Right ventricle myocardium inferior (tissue), 1 donor: ENCODE data around the gene FOXL1. TPM values are rescaled to one million over a fixed set of nuclear protein-coding genes. Genes with fewer than 3 reads are reported as not detected.
A peak's percentile ranks its signal among the peaks of the same experiment; 100 is the strongest.
"Not testable (repeated sequence)": the region's sequence is repeated elsewhere in the genome, so short reads cannot be mapped to it uniquely, and the experiment has no call there.

Source experiments
- ATAC-seq: fragments of 200-7000 bp; cut with Tn5 transposase; one replicate; pipeline ENCODE4 v1.9.1; 2020; ENCODE audit warnings: mild to moderate bottlenecking, moderate library complexity
- DNase-seq: peaks from one replicate; pipeline ENCODE4 v3.0.0; 2021; ENCODE audit errors: missing footprints
- intact Hi-C: fragments of 100-400 bp; cut with DNase I; formaldehyde crosslinking; loops from one replicate; pipeline ENCODE4 v1.11.0; 2022
- total RNA-seq: library from RNA; stranded (reverse); fragmentation: NEBNext Ultra II Directional; extraction: Animal tissue kit (Norgen Biotek cat#: 25700); gene quantifications from one replicate; pipeline ENCODE4 v1.2.1, GENCODE V29; 2021
- donor health status: DM: no; HTN: yes; CAD: no; lungs with severe emphysema.

FOXL1 gene
- total RNA-seq, 1 donor from 2014 or later = 0.60 TPM

DNA sequence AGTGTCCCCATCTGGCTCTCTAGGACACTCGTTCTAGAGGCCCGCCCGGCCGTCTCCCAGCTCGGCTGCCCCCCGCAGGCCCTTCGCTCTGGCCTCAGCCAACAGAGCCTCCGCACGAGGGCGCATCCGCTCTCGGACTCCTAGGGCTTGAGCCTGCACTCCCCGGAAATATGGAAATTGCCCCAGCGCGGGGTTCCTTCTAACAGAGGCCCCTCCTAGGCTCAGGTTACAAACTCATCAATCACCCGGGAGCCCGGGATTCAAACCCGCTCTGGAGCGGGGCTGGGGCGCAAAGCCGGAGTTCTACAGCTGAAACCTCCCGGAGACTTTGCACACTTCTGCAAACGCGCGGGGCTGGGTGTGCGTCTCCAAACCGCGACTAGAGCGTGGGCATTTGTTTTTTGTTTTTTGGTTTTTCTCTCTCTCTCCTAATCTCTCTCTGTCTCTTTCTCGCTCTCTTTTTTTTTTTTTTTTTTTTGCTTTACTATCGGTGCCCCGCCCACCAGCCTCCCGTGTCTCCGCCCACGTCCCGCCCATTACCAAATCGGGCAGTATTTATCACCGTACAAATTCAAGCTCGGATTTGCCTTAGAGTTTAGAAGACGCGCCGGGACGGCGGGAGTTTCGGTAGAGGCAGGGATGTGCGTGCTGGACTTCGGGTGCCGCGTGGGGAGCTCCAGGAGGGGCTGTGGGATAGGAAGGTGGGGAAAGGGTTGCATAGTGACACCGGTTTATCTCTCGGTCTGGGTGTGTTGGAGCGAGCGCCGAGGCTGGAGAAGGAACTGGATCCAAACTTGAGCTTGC is 2.4 kb upstream of the FOXL1 start:
- DNase-seq (peak; percentile 89), ATAC-seq (peak; percentile 92)
- intact Hi-C loops = loop anchor here (5.0 kb wide), 1 partner anchor 91 kb away; no protein-coding TSS in a partner anchor

- ATAC-seq (no peak), DNase-seq (no peak)
- intact Hi-C loops = loop anchor here (5.0 kb wide), 1 partner anchor 91 kb away; no protein-coding TSS in a partner anchor
These were observed 1.6 kb upstream of the FOXL1 start for GRCh38 chr16:86576591-86577313.

GRCh38 chr16:86577314-86577971 is 906 bp upstream of the FOXL1 start:
- intact Hi-C loops = loop anchor here (5.0 kb wide), 1 partner anchor 90 kb away; no protein-coding TSS in a partner anchor
- DNase-seq = no peak
- no peak for ATAC-seq

GRCh38 chr16:86578611-86579267 is 390 bp downstream of the FOXL1 start:
- no peak for ATAC-seq
- no peak for DNase-seq
- intact Hi-C loops = loop anchor here (5.0 kb wide), 1 partner anchor 89 kb away; no protein-coding TSS in a partner anchor

DNA sequence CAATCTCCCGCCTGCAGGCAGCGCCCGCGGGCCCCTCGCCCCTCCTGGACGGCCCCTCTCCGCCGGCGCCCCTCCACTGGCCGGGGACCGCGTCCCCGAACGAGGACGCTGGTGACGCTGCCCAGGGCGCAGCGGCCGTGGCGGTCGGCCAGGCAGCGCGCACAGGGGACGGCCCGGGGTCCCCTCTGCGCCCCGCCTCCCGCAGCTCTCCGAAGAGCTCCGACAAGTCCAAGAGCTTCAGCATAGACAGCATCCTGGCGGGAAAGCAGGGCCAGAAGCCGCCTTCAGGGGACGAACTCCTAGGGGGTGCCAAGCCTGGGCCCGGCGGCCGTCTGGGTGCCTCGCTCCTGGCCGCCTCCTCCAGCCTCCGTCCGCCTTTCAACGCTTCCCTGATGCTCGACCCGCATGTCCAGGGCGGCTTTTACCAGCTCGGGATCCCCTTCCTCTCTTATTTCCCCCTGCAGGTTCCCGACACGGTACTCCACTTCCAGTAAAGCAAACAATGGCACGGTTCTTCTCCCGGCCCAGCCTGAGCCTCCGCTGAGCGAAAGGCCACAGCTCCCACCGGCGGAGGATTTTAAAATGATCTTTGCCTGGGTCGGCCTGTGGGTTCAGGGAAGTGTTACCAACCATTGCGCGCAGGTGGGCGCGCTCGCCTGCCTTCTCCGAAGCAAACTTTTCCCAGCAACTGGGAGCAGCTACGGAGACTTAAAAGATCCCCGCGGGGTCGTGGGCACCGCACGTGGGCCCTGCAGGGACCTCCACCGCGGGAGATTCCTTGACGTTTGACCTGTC is 1.1 kb downstream of the FOXL1 start:
- intact Hi-C loops = loop anchor here (5.0 kb wide), 1 partner anchor 88 kb away; no protein-coding TSS in a partner anchor
- DNase-seq (no peak), ATAC-seq (no peak)

DNA sequence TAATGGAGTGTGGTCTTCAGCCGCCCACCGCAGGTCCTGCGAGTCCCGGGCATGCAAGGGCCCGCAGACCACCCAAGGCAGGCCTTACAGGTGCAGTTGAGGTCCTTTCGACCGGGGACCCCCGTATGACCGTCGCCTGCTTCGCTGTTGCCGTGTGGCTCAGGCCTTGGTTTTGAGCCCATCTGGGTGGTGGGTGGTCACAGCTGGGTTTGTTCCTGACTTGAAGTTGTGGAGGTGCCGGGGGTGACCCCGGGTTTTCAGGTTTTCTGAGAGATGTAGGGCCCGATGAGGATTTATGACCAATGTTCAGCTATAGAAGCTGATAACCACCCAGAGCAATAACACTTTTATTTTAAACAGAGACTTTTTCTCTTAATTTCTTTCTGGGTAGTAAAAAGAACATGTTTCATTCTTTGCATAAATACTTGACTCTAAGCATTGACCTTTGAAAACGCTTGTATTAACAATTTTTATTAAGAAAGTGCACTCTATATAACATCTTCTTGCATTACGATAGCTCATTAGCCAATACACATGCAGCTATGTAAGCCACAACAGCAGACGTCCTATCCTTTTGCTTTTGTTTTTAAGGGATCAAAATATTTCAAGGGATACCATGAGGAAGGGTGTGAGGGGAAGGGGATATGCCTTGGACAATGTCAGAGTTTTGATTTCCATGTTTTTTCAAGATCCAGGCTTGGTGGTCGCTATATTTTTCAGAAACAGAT is 1.9 kb downstream of the FOXL1 start:
- no peak for ATAC-seq
- no peak for DNase-seq
- intact Hi-C loops = no loop called here

- DNase-seq (no peak), ATAC-seq (no peak)
- intact Hi-C loops = no loop called here
These were observed 2.4 kb downstream of the FOXL1 start for GRCh38 chr16:86580791-86581170.

- ATAC-seq = no peak
- intact Hi-C loops = no loop called here
- no peak for DNase-seq
These were observed 3.1 kb downstream of the FOXL1 start for GRCh38 chr16:86581458-86581857.

DNA sequence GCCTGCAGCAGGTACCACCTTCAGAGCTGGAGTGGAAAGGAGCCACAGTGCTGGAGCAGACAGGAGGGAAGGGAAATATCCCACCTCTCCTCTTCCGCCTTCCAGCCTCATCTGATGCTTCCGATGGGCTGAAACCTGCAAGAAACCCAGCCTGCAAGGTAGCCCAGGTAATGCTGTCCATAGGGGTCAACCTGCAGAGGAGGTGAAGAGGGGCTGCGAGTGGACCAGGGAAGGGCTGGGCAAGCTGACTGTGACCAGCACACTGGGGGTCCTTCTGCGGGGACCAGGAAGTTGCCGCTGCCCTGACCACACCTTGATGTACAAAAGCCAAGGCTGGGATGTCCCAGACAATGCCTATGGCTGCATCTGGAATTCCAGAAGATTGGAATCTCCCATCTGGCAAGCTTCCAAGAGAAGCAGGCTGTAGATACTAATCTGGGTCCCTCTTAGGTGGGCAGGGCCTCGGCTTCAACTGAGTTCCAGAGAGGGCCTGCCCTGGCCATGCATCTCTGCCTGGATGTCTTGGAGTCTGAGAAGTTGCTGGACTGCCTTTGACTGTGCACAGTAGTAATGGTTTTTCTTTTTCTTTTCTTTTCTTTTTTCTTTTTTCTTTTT is 5.8 kb downstream of the FOXL1 start:
- no peak for ATAC-seq
- no peak for DNase-seq
- intact Hi-C loops = no loop called here

GRCh38 chr16:86584726-86585721 is 6.7 kb downstream of the FOXL1 start:
- no peak for DNase-seq
- ATAC-seq = no peak
- intact Hi-C loops = no loop called here

DNA sequence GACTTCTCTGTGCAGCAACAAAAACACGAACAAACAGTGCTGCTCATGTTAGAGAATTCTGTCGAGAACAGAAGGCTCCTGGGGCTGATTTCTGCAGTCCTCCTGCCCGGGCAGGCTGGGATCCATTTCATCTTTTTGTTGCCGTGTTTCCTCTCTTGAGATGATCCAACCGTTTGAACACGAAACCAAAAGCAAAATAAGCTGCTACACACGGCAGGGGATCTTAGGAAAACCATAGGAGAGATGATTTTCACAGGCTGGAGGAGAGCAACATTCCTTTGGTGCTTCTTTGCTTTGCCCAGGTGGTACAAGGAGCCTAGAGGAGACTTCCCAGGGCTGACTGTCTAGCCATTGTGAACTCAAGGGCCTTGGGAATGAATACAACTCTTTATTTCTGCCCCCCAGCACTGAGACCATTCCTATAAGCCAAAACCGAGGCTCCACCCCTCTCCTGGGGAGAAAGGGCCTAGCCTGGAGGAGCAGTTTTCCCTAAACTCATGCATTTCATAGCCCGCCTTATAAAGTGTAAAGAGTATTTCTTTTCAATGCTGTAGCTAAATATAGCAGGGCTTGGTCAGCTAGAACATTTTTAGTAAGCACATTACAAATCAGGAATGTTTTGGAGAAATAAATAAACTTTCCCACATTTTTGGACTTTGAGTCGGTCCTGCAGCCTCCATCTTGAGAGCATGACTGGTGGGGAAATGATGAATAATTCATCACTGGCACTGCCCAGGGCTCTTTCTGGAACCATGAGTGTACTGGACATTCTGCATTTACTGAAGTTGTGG is 7.7 kb downstream of the FOXL1 start:
- intact Hi-C loops = loop anchor here (2.0 kb wide), 1 partner anchor 55 kb away; no protein-coding TSS in a partner anchor
- DNase-seq (no peak), ATAC-seq (peak; percentile 28)

- intact Hi-C loops = loop anchor here (2.0 kb wide), 1 partner anchor 57 kb away; no protein-coding TSS in a partner anchor
- DNase-seq = no peak
- no peak for ATAC-seq
These were observed 9.1 kb downstream of the FOXL1 start for GRCh38 chr16:86587487-86587886.

DNA sequence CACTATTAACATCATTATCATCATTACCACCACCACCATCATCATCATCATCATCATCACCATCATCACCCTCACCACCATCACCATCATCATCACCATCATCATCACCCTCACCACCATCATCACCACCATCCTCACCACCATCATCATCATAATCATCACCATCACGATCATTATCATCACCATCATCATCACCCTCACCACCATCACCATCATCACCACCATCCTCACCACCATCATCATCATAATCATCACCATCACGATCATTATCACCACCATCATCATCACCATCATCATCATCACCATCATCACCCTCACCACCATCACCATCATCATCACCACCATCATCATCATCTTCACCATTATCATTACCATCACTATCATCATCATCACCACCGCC is 9.6 kb downstream of the FOXL1 start:
- DNase-seq, ATAC-seq: not testable (repeated sequence)
- intact Hi-C loops = loop anchor here (2.0 kb wide), 1 partner anchor 57 kb away; no protein-coding TSS in a partner anchor

DNA sequence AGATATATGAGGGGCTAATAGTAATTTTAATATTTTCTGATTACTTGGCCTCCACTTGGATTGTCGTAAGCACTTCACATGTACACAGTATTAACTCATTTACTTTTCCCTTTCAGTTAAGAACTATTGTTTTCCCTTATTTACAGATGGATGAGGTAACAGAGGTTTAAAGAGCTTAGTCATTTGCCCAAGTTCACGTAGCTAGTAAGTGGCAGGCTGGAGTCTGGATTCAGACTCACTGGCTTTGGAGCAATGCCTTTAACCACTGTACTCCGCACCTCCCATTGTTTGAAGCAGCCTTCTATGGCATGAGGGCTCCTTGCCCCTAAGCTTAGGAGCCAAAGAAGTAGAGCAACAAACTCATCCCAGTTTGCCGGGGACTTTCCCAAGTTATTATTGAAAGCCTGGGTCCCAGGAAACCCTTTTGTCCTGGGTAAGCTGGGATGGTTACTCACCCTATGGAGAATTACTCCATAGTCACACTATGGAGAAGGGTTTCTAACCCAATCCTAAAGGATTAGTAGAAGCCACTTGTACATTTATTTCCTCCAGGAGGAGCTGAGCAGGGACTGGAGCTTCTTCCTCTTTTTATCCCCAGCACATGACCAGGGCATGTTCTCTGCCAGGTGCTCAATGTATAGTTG is 12.3 kb downstream of the FOXL1 start:
- DNase-seq (no peak), ATAC-seq (no peak)
- intact Hi-C loops = no loop called here

GRCh38 chr16:86591270-86591669 is 12.9 kb downstream of the FOXL1 start:
- DNase-seq (no peak), ATAC-seq (no peak)
- intact Hi-C loops = no loop called here
